ENCODE data around the gene RGL2.

GRCh38 chr6:33276864-33277662 is 21.7 kb downstream of the RGL2 start, which contains the start of gene B3GALT4:
- TF ChIP-seq CTCF (conservative IDR thresholded peaks at IDR 0.05; ENCODE audit: low read length): peak; percentile 30; the same call in 1 of the 2 replicates
- no peak for TF ChIP-seq EZH2phosphoT487 (IDR thresholded peaks at IDR 0.05; ENCODE audit: borderline replicate concordance)

Measured in Loucy (cell line).